KOPT-K1 (cell line): ENCODE measurements around the gene GSN.
"Not testable (repeated sequence)": the region's sequence is repeated elsewhere in the genome, so short reads cannot be mapped to it uniquely, and the experiment has no call there.

ENCODE experiments used
- H3K27ac ChIP-seq: fragments of 200-600 bp; sonication (generic); 2 replicates; pipeline ENCODE4 v1.5.1; 2016; ENCODE audit warnings: antibody characterized with exemption, mild to moderate bottlenecking, low read depth, low read length; ENCODE audit not compliant: poor library complexity, severe bottlenecking
- H3K36me3 ChIP-seq: fragments of 200-600 bp; sonication (generic); 2 replicates; pipeline ENCODE4 v1.5.1; 2017; ENCODE audit warnings: antibody characterized with exemption, mild to moderate bottlenecking, low read length, moderate library complexity; ENCODE audit not compliant: insufficient read depth
- H3K9me3 ChIP-seq: fragments of 200-600 bp; sonication (generic); 2 replicates; pipeline ENCODE4 v1.5.1; 2017; ENCODE audit warnings: antibody characterized with exemption, low read length, mild to moderate bottlenecking; ENCODE audit not compliant: insufficient read depth, poor library complexity, severe bottlenecking

GSN gene

GRCh38 chr9:121285835-121286687 lies 18.1 kb downstream of the GSN start:
- no peaks in the 10 kb centered on the region for H3K9me3 ChIP-seq
- H3K36me3 ChIP-seq = no peaks in the 10 kb centered on the region
- H3K27ac ChIP-seq = no peak overlapping the region

DNA sequence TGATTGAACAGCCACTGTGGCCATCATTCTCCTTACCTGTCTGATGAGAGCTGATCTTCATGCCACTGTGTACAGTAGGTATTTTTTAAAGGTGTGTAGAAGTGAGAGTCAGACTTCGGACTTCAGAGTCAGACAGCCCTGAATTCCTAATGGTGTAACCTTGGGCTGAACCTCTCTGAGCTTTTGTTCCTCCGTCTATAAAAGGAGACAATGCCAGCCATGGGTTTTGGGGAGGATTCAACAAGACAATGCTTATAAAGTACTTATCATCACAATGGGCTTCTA lies 18.7 kb downstream of the GSN start:
- no peaks in the 10 kb centered on the region for H3K36me3 ChIP-seq
- H3K27ac ChIP-seq = no peak overlapping the region
- no peaks in the 10 kb centered on the region for H3K9me3 ChIP-seq

DNA sequence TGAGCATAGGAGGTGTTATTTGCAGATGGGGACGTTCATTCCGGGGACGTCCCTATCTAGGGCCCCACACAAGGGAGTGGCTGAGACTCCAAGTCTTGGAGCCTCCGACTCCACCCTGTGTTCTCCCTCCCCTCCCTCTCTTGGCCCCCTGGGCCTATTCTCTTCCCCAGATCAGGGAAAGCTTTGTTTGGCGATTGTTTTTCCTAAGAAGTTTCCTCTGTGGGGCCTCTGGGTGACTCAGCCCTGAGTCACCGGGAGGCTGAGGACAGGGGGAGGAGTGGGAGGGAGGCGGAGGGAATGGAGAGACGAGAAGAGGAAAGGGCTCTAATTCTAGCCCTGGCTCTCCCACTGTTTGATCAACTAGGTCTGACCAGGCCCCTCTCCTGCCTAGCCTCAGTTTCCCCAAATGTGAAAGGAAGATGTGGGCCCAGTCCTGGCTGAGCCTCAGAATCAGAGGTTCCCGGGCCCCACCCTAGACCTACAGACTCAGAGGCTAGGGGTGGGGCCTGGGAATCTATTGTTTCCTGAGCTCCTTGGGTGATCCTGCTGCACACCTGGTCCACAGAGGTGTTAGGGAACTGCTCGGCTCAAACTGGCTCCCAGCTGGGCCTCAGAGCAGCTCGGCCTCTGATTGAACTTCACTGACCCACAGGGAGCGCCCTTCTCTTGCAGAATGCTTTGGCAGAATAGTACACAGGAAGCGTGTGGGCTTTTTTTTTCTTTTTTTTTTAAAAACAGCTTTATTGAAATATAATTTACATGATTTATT lies 19.2 kb downstream of the GSN start:
- H3K27ac ChIP-seq = no peak overlapping the region
- H3K9me3 ChIP-seq = no peaks in the 10 kb centered on the region
- H3K36me3 ChIP-seq = no peaks in the 10 kb centered on the region

GRCh38 chr9:121288673-121289025 lies 20.7 kb downstream of the GSN start:
- Histone ChIP-seq H3K27ac (no peak overlapping the region), H3K9me3 (no peaks in the 10 kb centered on the region), H3K36me3 (no peaks in the 10 kb centered on the region)

GRCh38 chr9:121289026-121289771 lies 21.2 kb downstream of the GSN start:
- H3K9me3 ChIP-seq = no peaks in the 10 kb centered on the region
- H3K36me3 ChIP-seq = no peaks in the 10 kb centered on the region
- H3K27ac ChIP-seq = no peak overlapping the region

- Histone ChIP-seq H3K27ac (no peak overlapping the region), H3K36me3 (no peaks in the 10 kb centered on the region), H3K9me3 (no peaks in the 10 kb centered on the region)
Observed at GRCh38 chr9:121289772-121290370, 21.9 kb downstream of the GSN start.

- H3K27ac ChIP-seq, H3K36me3 ChIP-seq: not testable (repeated sequence)
Observed at GRCh38 chr9:121291536-121291935, 23.6 kb downstream of the GSN start.

GRCh38 chr9:121292051-121292450 lies 24.1 kb downstream of the GSN start:
- H3K9me3 ChIP-seq = no peaks in the 10 kb centered on the region
- H3K27ac ChIP-seq = no peak overlapping the region

More at GRCh38 chr9:121291536-121291935, 23.6 kb downstream of the GSN start:
- H3K9me3 ChIP-seq = not testable (repeated sequence)

DNA sequence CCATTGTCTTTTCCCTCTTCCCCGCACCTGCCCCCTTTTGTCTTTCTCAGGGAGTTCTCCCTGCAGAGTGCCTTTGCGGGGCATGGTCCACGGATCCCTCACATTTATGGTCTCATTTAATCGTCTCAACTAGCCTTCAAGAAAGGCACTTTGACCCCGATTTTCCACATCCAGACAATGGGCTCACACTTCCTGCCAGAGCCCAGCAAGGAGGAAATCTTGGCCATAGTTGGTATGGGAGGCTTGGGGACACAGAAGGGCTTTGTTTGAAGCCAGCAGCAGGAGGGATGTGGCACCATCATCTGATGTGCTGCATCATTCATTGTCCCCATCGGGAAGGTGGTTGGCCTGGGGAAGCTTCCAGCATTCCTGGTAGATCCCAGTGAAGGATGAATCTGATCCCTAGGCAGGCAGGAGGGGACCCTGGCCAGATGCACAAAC lies 24.9 kb downstream of the GSN start:
- Histone ChIP-seq H3K9me3 (no peaks in the 10 kb centered on the region), H3K36me3 (no peaks in the 10 kb centered on the region), H3K27ac (no peak overlapping the region)

More at GRCh38 chr9:121292051-121292450, 24.1 kb downstream of the GSN start:
- no peaks in the 10 kb centered on the region for H3K36me3 ChIP-seq

DNA sequence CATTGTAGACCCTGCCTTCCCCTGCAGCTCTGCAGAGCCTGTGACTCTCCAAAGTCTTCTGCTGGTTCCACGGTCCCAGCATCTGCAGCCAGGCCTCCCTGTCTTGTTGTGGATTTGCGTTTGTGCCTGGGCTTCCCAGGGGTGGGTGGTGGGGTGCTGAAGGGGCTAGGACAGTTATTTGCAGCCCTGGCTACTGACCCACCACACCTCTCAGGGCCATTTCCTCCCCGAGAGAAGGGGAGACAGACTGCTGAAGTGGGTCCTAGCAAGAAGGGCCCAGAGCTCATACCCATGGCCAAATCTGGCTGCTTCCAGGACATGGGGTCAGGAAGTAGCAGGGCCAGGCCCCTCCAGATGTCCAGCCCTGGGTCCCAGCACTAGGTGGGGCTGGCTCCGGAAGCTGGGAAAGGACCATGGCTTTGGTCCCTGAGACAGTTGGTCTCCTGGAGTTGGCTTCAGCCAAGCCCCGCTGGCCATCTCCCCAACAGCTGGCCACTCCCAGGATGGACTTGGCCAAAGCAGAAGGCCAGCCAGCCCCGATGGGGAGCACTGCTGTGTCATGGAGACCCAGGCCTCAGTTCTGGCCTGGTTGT lies 26.3 kb downstream of the GSN start:
- no peak overlapping the region for H3K27ac ChIP-seq
- H3K36me3 ChIP-seq = no peaks in the 10 kb centered on the region
- H3K9me3 ChIP-seq = no peaks in the 10 kb centered on the region

DNA sequence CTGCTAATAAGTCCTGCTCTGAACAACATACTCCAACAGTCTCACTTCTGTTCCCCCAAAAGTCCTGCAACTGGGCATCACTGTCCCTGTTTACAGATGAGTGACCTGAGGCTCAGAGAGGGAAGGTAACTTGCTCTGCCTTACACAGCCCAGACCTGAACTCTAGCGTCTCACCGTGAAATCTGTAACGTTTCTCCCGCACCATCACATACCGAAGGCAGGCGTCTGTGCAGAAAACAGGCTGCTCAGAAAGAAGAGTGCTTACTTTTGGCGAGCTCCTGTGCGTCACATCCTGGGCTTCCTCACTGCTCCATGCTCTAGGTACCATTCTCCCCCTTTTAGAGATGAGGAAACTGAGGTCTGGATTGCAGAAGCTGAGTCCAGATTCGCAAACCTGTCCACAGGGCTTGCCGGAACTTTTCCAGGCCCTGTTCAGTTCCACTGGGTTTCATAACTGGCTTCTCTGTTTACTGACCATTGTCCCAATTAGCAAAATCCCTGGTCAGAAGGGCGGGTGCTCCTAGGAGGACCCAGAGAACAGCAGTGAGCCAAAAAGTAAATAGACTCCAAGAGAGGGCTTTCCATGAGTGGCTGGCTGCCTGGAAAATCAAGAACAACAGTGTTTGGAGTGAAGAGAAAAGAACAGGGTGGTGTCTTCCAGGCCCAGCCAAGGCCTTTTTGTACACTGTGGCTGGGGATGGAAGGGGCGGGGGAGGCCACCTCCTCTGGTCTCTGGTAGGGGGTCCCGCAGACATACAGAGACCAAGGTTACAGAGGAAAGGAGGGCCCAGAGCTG lies 27.1 kb downstream of the GSN start:
- no peak overlapping the region for H3K27ac ChIP-seq
- no peaks in the 10 kb centered on the region for H3K9me3 ChIP-seq
- no peaks in the 10 kb centered on the region for H3K36me3 ChIP-seq

DNA sequence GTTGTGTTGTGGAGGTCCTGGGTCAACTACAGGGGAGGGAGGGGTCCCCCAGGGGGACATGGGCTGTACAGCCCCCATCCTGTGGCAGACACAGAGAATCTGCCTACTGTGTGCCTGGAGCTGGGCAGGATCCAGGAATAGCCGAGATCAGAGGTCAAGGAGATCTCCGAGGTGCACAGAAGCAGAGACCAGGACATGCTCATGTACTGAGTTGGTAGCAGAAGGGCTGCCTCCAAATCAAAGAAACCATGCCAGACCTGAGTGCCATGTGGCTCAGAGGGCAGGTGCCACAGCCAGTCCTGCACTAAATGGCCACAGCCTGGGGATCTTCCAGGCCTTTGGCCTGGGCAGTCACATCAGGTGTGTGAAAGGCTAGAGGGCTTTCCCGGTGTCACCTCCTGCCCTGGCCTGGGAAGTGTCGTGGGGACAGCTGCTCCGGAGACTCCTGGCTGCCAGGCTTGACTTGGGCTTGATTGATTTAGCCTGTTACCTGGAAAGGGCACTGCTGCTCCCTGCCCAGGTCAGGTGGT lies 27.8 kb downstream of the GSN start:
- no peak overlapping the region for H3K27ac ChIP-seq
- H3K9me3 ChIP-seq = no peaks in the 10 kb centered on the region
- H3K36me3 ChIP-seq = no peaks in the 10 kb centered on the region

GRCh38 chr9:121296213-121297127 lies 28.5 kb downstream of the GSN start:
- no peaks in the 10 kb centered on the region for H3K36me3 ChIP-seq
- H3K27ac ChIP-seq = no peak overlapping the region
- no peaks in the 10 kb centered on the region for H3K9me3 ChIP-seq
